PC-9 (cell line): ENCODE measurements around the gene ZMYND11.

Experiments used
- CTCF ChIP-seq: fragments of 200-600 bp; sonication (generic); conservative IDR thresholded peaks from 2 replicates; pipeline ENCODE4 v1.6.1; 2017; ENCODE audit warnings: mixed run types, antibody characterized with exemption, mild to moderate bottlenecking, moderate library complexity
- EZH2 ChIP-seq: fragments of 200-600 bp; sonication (generic); IDR thresholded peaks from 2 replicates; pipeline ENCODE4 v1.8.0; 2017; ENCODE audit warnings: antibody characterized with exemption, low read depth

- TF ChIP-seq EZH2 (no peak), CTCF (no peak)
These were observed 55.0 kb downstream of the ZMYND11 start for GRCh38 chr10:190216-190615.
